ENCODE measurements around the gene MYOCOS.

The MYOCOS gene

DNA sequence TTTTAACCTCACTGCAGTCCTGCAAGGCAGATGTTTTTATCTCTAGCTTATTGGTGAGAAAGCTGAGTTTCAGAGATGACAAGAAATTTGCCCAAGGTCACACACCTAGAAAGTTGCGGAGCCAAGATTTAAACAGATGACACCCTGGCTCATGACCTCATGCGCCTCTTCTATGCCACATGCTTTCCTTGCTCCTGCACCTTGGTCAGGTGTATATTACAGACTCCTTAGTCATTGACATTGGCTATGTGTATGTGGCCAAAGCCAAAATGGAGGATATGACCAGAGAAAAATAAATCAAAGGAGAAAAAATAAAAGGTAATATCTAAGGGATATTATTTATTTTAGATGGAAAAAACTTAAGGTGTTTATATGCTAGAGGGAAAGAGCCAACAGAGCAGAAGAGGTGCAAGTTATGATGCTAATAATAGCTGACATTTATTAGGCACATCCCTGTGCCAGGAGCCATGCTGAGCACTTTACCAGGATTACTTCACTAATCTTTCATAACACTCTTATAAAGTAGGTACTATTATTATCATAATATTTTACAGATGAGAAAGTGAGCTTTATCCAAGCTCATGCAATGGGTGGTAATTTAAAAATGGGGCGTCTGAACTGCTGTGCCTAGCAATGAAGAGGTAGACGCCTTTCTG lies 44.2 kb downstream of the MYOCOS start:
- no peak for DNase-seq
- no peak overlapping the region for H3K27ac ChIP-seq
- TF ChIP-seq, protein P1, sequence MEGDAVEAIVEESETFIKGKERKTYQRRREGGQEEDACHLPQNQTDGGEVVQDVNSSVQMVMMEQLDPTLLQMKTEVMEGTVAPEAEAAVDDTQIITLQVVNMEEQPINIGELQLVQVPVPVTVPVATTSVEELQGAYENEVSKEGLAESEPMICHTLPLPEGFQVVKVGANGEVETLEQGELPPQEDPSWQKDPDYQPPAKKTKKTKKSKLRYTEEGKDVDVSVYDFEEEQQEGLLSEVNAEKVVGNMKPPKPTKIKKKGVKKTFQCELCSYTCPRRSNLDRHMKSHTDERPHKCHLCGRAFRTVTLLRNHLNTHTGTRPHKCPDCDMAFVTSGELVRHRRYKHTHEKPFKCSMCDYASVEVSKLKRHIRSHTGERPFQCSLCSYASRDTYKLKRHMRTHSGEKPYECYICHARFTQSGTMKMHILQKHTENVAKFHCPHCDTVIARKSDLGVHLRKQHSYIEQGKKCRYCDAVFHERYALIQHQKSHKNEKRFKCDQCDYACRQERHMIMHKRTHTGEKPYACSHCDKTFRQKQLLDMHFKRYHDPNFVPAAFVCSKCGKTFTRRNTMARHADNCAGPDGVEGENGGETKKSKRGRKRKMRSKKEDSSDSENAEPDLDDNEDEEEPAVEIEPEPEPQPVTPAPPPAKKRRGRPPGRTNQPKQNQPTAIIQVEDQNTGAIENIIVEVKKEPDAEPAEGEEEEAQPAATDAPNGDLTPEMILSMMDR (IDR thresholded peaks at IDR 0.05; ENCODE audit: low read depth, low read length): no peak
- H3K27me3 ChIP-seq (ENCODE audit: insufficient read depth, low read depth, severe bottlenecking): no peaks in the 10 kb centered on the region
- no peak overlapping the region for H3K4me3 ChIP-seq (ENCODE audit: low read depth, low read length)
- no peaks in the 10 kb centered on the region for H3K9me3 ChIP-seq (ENCODE audit: severe bottlenecking)
- no peaks in the 10 kb centered on the region for H3K36me3 ChIP-seq

DNA sequence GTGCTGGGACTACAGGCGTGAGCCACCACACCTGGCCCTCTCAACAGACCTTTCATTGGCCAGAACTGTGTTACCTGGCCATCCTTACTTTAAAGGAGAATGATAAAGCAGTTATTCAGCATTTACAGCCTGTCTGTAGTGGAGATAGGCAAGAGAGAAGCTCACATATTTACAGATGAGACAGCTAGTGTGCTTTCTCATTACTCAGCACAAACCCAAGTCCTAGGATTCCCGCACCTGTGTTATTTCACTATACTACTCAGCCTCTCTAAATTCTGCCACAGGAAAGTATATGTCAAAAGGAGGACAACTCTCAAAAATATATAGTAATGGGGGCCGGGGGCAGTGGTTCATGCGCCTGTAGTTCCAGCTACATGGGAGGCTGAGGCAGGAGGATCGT lies 46.3 kb downstream of the MYOCOS start:
- Histone ChIP-seq H3K4me3 (ENCODE audit: low read depth, low read length) (no peak overlapping the region), H3K27me3 (ENCODE audit: insufficient read depth, low read depth, severe bottlenecking) (no peaks in the 10 kb centered on the region), H3K27ac (no peak overlapping the region), H3K9me3 (ENCODE audit: severe bottlenecking) (no peaks in the 10 kb centered on the region), H3K36me3 (no peaks in the 10 kb centered on the region)
- TF ChIP-seq, protein P1 (IDR thresholded peaks at IDR 0.05; ENCODE audit: low read depth, low read length): no peak
- DNase-seq: no peak

DNA sequence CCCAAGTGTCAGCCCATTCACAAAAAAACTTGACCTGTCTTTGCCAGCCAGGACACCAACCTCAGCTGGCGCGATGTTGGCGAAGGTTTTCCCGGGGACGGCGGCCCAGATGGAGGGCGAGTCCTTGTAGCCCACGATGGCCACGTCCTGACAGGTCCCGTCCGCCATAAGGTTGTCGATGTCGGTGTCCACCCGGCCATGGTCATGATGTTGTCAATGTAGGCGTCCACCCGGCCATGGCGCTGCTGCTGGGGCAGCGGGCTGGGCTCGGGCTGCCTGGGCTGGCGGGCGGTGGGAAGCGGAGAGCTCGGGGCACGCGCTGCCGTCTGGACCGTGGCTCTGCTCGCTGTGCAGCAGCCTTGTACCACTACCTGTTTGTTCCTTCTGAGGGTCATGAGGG lies 48.7 kb downstream of the MYOCOS start:
- H3K4me3 ChIP-seq (ENCODE audit: low read depth, low read length): no peak overlapping the region
- H3K27ac ChIP-seq: no peak overlapping the region
- TF ChIP-seq, protein P1 (IDR thresholded peaks at IDR 0.05; ENCODE audit: low read depth, low read length): no peak
- H3K27me3 ChIP-seq (ENCODE audit: insufficient read depth, low read depth, severe bottlenecking): no peaks in the 10 kb centered on the region
- no peaks in the 10 kb centered on the region for H3K9me3 ChIP-seq (ENCODE audit: severe bottlenecking)
- DNase-seq: no peak
- no peaks in the 10 kb centered on the region for H3K36me3 ChIP-seq

DNA sequence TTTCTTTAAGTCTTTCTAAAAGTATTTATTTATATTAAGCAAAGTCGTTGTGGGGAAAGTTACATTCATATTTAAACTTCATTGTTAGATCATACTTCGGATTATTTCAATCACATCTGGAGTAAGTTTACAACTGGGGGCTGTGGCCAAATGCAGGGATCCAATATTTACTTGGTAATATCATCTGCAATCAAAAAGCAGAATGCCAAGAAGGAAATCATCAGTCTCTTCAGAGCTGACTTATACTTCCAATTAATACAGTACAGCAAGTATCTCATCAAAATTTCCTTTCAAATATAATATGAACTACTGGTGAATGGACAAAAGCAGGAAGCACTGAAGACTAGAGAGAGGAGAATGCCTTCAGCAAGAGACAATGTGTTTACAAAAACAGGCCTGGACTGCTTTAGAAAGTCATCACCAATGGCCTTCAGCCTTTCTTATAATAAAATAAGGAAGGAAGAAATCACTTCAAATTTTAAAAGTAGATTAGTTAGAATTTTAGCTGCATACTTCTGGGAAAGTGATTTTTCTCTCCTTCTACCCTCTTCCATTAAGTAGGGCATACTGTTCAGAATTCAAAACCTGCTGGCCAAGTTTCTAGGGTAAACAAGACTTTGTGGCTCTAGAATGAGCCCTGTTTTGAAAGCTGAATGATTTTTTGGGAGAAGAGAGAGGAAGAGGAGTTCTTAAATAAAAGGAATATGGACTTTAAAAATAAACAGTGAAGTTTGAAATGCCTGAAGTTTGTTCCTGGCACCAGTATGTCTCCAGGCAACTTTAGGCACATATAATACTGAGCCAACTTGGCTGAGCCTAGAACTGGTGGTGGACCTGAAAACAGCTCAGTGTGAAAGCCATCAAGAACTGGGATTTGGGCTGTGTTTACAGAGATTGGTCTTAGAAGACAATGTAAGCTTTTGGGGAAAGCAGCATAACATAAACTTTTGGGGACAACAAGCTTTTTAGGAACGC lies 52.7 kb downstream of the MYOCOS start:
- Histone ChIP-seq H3K9me3 (ENCODE audit: severe bottlenecking) (no peaks in the 10 kb centered on the region), H3K36me3 (no peaks in the 10 kb centered on the region), H3K4me3 (ENCODE audit: low read depth, low read length) (no peak overlapping the region), H3K27ac (no peak overlapping the region), H3K27me3 (ENCODE audit: insufficient read depth, low read depth, severe bottlenecking) (no peaks in the 10 kb centered on the region)
- TF ChIP-seq, protein P1 (IDR thresholded peaks at IDR 0.05; ENCODE audit: low read depth, low read length): no peak
- DNase-seq: no peak

Data from WERI-Rb-1 (cell line).